Activated CD8-positive, alpha-beta memory T cell treated with anti-CD3 and anti-CD28 coated beads for 36 hours (primary cell): Measurements from ENCODE around the gene MGAT4B. TPM values are rescaled to one million over a fixed set of nuclear protein-coding genes. Genes with fewer than 3 reads are reported as not detected.

Source experiments
- CTCF ChIA-PET: fragments of 350-600 bp; sonication (Branson Sonifier 250); formaldehyde crosslinking; loops from one replicate; lab custom pipeline; 2021; ENCODE audit warnings: antibody characterized with exemption; lab: Charles Lee
- POLR2A ChIA-PET: fragments of 350-600 bp; sonication (Branson Sonifier 250); formaldehyde crosslinking; loops from one replicate; lab custom pipeline; 2021; ENCODE audit warnings: antibody characterized with exemption; lab: Charles Lee
- total RNA-seq, 2 experiments: library from RNA; stranded (reverse); gene quantifications; one replicate each; pipeline ENCODE4 v1.2.3, GENCODE V29; 2021

MGAT4B gene
- total RNA-seq, 2 experiments from 2014 or later: 94.7 to 99.9 TPM

- POLR2A ChIA-PET: interaction anchor here (0.5 kb wide), 1 partner anchor 38 kb away, joined by 3 read pairs; no protein-coding TSS in a partner anchor
- CTCF ChIA-PET: no interaction called here
Measured at GRCh38 chr5:179747811-179748210, 58.9 kb downstream of the MGAT4B start.

Other genes starting within 250 kb of the MGAT4B start
- gene HNRNPH1, start 183.2 kb downstream of the MGAT4B start, total RNA-seq: 100 to 1,000 TPM; 902 to 926 TPM
- under 1 TPM; 0.55 to 0.96 TPM for gene CBY3, start 125.8 kb downstream of the MGAT4B start, total RNA-seq
- 100 to 1,000 TPM; 559 to 632 TPM for gene CANX, start 107.9 kb downstream of the MGAT4B start, total RNA-seq
- gene MAML1, start 74.0 kb downstream of the MGAT4B start, total RNA-seq: 10 to 100 TPM; 28.6 to 29.5 TPM
- under 1 TPM; 0.55 to 0.65 TPM for gene LTC4S, start 12.9 kb downstream of the MGAT4B start, total RNA-seq
- 100 to 1,000 TPM; 132 to 135 TPM for gene SQSTM1, start 14.0 kb upstream of the MGAT4B start, total RNA-seq
- gene MRNIP, start 52.0 kb upstream of the MGAT4B start, total RNA-seq: 10 to 100 TPM; 17.7 to 21.2 TPM
- gene TBC1D9B, start 101.0 kb upstream of the MGAT4B start, total RNA-seq: 10 to 100 TPM; 94.2 to 98.1 TPM